Duodenal mucosa (tissue), 2 donors: ENCODE results near the gene CD2.
A peak's percentile ranks its signal among the peaks of the same experiment; 100 is the strongest.

Experiments used
- H3K27ac ChIP-seq: one replicate; pipeline ENCODE4 v1.7.0; 2013; ENCODE audit warnings: low read depth, low read length
- H3K27me3 ChIP-seq, 2 donors: one replicate each; pipeline ENCODE4 v1.7.0; 2013; ENCODE audit warnings: low read length in 2 of 2, control low read depth in 1 of 2; ENCODE audit not compliant: insufficient read depth in 2 of 2, control insufficient read depth in 1 of 2
- H3K36me3 ChIP-seq, 2 donors: one replicate each; pipeline ENCODE4 v1.7.0; 2013; ENCODE audit warnings: low read length in 2 of 2, control low read depth in 1 of 2; ENCODE audit not compliant: insufficient read depth in 2 of 2, control insufficient read depth in 1 of 2
- H3K4me1 ChIP-seq, 2 donors: one replicate each; pipeline ENCODE4 v1.7.0; 2013; ENCODE audit warnings: low read length in 2 of 2, control low read depth in 1 of 2; ENCODE audit not compliant: insufficient read depth in 2 of 2, control insufficient read depth in 1 of 2
- H3K4me3 ChIP-seq, 2 donors: one replicate each; pipeline ENCODE4 v1.7.0; 2013; ENCODE audit warnings: low read length in 2 of 2, low read depth in 1 of 2
- H3K9ac ChIP-seq, 2 donors: one replicate each; pipeline ENCODE4 v1.7.0; 2013; ENCODE audit warnings: low read length in 2 of 2, low read depth in 1 of 2
- H3K9me3 ChIP-seq, 2 donors: one replicate each; pipeline ENCODE4 v1.7.0; 2013; ENCODE audit warnings: low read length in 2 of 2, control low read depth in 1 of 2; ENCODE audit not compliant: control insufficient read depth in 1 of 2

The CD2 gene

DNA sequence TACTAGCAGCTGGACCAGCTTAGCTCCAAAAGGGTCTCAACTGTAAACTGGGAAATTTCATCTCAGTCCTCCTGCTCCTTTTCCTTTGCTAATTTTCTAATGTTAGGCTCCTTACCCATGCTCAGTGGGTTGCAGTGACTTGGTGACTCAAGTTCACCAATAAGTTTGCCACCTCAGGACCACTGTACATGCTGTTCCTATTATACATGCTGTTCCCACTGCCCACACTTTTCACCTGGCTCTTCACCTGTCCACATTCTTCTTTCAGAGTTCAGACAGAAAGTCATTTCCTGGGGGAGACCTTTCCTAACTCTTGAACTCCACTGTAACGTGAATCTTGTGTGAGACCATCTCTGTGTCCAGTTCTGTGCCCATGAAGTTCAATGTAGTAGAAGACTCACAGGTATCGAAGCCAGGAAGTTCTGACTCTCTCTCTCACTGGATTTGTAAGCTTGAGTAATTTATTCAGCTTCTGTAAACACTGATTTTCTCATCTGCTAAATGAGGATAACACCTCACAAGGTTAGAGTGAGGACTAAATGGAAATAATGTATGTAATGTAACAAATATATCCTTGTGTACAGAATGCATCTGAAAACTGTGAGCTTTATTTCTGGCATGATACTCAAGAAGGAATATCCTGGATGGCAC is 17.9 kb downstream of the CD2 start:
- no peak overlapping the region for H3K9ac ChIP-seq
- H3K36me3 ChIP-seq, result no peaks in the 10 kb centered on the region
- no peaks in the 10 kb centered on the region for H3K9me3 ChIP-seq
- no peak overlapping the region for H3K4me3 ChIP-seq
- H3K4me1 ChIP-seq, result peaks cover 4 to 7% of the 10 kb centered on the region in 2 donors
- peaks cover 0 to 3% of the 10 kb centered on the region in 2 donors for H3K27me3 ChIP-seq
- H3K27ac ChIP-seq, result no peak overlapping the region

DNA sequence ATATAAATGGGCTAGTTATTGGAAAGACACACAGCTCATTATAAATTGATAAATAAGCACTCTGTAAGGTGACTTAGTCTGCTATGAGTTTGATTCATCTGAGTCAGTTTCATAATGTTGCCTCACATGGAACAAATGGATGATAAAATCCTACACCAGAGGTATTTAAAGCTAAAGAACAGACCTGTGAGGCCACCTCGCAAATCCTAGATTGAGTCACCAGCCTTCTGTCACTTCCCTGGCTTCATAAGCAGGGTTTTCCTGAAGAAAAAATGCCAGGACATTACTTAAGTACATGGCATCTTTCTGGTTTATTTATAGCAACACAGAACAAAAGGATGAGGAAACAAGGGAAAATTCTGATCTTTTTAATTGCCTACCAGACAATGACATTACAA is 18.4 kb downstream of the CD2 start:
- H3K27ac ChIP-seq, result no peak overlapping the region
- H3K9ac ChIP-seq, result no peak overlapping the region
- peaks cover 4 to 7% of the 10 kb centered on the region in 2 donors for H3K4me1 ChIP-seq
- no peak overlapping the region for H3K4me3 ChIP-seq
- H3K36me3 ChIP-seq, result no peaks in the 10 kb centered on the region
- H3K27me3 ChIP-seq, result peaks cover 0 to 3% of the 10 kb centered on the region in 2 donors
- H3K9me3 ChIP-seq, result no peaks in the 10 kb centered on the region

DNA sequence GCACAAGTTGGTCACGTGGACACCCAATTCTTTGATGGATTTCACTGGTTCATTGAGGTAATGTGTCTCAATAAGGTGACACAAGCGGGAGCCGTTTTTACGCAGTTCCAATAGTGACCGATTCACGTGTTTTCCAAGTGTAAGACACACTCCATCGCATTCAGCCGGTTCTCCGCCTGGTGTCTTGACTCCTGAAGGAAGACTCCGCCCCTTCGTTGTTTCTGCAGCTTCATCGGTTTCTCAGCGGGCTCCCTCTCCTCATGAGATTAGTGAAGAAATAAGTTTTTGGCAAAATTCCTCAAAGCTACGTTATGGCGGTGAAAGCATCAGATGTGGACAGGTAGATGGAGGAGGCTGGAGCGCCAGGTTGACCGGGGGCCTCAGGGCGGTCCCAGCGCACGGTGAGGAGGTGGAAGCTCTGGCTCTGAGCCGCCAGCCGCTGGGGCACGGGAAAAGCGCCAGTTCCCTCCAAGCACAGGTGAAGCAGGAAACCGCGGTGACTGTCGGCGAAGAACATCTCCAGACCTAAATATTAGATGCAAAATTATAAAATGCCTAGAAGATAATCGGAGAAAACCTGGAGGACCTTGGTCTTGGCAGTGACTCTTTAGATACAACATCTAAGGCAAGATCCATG is 21.0 kb downstream of the CD2 start:
- Histone ChIP-seq H3K27me3 (peaks cover 0 to 3% of the 10 kb centered on the region in 2 donors), H3K4me3 (peak overlapping the region in 1 of 2 donors; percentile 16), H3K27ac (no peak overlapping the region), H3K9ac (no peak overlapping the region), H3K36me3 (no peaks in the 10 kb centered on the region), H3K4me1 (peaks cover 0 to 4% of the 10 kb centered on the region in 2 donors), H3K9me3 (no peaks in the 10 kb centered on the region)

DNA sequence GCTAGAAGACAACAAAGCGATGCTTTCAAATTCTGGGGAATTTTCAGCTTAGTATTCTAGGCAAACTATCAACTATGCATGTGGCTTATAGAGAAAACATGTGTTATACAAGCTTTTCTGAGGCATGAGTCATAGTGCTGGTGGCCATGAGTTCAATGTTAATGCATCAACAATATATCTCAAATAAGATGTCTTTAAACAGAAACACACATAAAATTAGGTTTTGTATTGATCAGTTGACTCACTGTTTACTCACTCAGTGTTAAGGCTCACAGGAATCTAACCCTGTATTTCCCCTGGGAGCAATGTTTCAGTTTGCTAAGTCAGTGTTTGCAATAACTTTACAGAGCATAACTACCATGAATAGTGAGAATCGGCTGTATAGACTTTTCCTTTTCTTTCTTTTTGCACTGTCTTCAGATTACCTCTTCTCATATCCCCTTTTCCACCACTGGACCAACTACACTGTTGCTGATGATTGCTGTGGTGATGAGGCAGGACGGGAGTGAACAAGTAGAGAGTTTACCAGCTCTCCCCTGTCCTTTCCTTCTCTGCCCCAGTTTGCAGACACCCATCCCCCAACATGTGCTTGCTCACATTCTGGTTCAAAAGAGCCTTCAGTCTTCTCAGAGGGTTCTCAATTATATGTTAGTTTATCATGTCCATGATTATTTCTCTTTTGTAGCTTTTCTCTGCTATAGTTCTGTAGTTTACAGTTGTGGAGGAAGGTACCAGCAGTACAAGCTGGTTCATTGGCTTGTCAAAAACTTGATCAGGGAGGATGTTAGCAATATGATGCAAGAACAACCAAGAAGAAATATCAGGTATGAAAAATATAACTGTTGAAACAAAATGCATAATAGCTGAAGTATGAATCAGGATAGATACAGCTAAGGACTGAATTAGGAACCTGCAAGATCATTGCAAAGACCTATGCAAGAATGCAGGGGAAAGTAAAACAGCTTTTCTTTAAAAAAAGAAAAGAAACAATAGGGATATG is 23.9 kb downstream of the CD2 start:
- H3K9me3 ChIP-seq, result no peaks in the 10 kb centered on the region
- H3K9ac ChIP-seq, result no peak overlapping the region
- no peaks in the 10 kb centered on the region for H3K36me3 ChIP-seq
- no peak overlapping the region for H3K27ac ChIP-seq
- H3K27me3 ChIP-seq, result no peaks in the 10 kb centered on the region
- H3K4me1 ChIP-seq, result no peaks in the 10 kb centered on the region
- no peak overlapping the region for H3K4me3 ChIP-seq

DNA sequence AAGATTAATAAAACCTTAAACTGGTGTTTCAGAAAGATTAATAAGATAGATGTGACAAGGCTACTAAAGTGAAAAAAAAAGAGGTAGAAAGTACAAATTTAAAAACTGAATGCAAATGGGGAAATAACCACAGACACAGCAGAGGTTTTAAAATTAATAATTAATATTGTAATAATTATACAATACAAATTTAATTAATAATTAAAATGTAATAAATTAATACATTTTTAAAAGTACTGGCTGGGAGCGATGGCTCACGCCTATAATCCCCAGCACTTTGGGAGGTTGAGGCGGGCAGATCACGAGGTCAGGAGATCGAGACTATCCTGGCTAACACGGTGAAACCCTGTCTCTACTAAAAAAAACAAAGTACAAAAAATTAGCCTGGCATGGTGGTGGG is 26.8 kb downstream of the CD2 start:
- Histone ChIP-seq H3K36me3 (no peaks in the 10 kb centered on the region), H3K4me1 (no peaks in the 10 kb centered on the region), H3K4me3 (no peak overlapping the region), H3K27ac (no peak overlapping the region), H3K27me3 (no peaks in the 10 kb centered on the region), H3K9ac (no peak overlapping the region), H3K9me3 (no peaks in the 10 kb centered on the region)

DNA sequence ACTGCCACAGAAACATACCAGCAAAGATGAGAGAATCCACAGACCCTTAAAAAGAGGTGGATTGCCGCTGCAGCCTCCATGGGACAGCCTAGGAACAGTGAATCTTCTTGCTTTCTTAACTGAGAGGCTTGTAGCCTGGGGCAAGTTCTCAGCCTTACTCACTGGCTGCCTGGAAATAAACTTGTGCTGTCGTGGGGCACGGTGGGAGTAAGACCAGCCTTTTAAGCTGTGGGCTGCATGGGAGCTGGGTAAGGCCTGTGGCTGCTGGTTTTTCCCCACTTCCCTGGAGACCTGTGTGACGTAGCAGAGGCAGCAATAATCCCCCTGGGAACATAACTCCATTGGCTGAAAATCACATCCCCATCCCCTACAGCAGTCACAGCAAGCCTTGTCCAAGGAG is 30.8 kb downstream of the CD2 start:
- Histone ChIP-seq H3K9ac (no peak overlapping the region), H3K4me3 (no peak overlapping the region), H3K27ac (no peak overlapping the region), H3K36me3 (no peaks in the 10 kb centered on the region), H3K27me3 (no peaks in the 10 kb centered on the region), H3K9me3 (no peaks in the 10 kb centered on the region), H3K4me1 (no peaks in the 10 kb centered on the region)

DNA sequence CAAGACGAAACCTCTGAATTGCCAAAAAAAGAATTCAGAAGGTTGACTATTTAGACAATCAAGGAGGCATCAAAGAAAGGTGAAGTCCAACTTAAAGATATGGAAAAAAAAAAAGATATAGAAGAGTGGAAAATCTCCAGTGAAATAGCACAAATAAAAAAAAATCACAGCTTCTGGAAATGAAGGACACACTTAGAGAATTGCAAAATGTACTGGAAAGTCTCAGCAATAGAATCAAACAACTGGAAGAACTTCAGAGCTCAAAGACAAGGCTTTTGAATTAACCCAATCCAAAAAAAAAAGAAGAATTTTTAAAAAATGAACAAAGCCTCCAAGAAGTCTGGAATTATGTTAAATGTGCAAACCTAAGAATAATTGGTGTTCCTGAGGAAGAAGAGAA is 31.8 kb downstream of the CD2 start:
- Histone ChIP-seq H3K9ac (no peak overlapping the region), H3K27me3 (no peaks in the 10 kb centered on the region), H3K36me3 (no peaks in the 10 kb centered on the region), H3K4me3 (no peak overlapping the region), H3K27ac (no peak overlapping the region), H3K4me1 (no peaks in the 10 kb centered on the region), H3K9me3 (no peaks in the 10 kb centered on the region)

DNA sequence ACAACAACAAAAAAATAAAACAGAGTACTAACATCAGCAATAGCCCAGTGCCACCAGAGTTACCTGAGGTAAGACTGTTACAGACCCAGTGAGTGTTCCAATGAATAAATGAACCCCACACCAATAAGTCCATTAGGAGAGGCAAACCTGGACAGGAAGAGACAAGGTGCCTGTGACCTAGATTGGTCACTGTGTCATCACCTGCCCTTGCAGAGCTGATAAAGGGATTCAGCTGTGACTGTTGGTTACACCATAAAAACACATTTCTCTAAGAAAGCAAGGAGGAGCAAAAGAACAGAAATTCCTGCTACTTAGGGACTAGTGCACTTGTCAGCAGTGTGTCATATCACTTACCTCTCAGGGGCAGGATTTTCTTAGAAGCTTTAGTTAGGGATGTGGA is 37.5 kb downstream of the CD2 start:
- no peak overlapping the region for H3K27ac ChIP-seq
- no peaks in the 10 kb centered on the region for H3K36me3 ChIP-seq
- no peak overlapping the region for H3K4me3 ChIP-seq
- no peaks in the 10 kb centered on the region for H3K4me1 ChIP-seq
- no peaks in the 10 kb centered on the region for H3K27me3 ChIP-seq
- H3K9me3 ChIP-seq, result no peaks in the 10 kb centered on the region
- no peak overlapping the region for H3K9ac ChIP-seq

DNA sequence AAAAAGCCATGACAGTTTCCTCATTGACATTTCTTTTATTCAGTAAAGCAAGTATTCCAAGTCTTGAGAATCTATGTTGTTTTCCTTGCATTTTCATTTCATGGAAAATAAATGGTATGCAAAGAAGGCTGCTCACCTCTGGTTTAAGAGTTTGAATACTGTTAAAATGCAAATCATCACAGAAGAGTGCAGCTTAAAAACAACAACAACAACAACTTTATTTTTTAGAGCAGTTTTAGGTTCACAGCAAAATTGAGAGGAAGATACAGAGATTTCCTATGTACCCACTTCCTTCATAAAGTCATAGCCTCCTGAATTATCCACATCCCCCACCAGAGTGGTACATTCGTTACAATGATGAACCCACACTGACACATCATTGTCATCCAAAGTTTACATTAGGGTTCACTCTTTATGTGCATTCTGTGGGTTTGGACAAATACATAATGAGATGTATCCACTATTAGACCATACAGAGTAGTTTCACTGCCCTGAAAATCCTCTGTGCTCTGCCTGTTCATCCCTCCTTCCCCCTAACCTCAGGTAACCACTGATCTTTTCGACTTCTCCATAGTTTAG is 39.2 kb downstream of the CD2 start:
- Histone ChIP-seq H3K9ac (no peak overlapping the region), H3K27me3 (no peaks in the 10 kb centered on the region), H3K4me1 (no peaks in the 10 kb centered on the region), H3K27ac (no peak overlapping the region), H3K9me3 (no peaks in the 10 kb centered on the region), H3K4me3 (no peak overlapping the region), H3K36me3 (no peaks in the 10 kb centered on the region)

DNA sequence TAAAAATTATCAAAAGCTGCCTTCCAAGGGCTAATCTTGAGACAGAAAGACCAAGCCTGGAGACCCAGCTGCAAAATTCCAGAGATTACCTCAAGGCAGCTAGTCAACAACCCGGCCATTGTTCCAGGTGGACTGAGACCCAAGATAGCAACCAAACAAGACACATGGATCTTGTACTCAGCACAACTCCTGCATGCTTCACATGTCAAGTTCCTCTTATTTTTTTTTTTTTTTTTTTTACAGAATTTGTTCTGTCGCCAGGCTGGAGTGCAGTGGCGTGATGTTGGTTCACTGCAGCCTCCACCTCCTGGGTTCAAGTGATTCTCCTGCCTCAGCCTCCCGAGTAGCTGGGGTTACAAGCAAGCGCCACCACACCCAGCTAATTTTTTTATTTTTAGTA is 40.1 kb downstream of the CD2 start:
- Histone ChIP-seq H3K9me3 (no peaks in the 10 kb centered on the region), H3K27me3 (no peaks in the 10 kb centered on the region), H3K9ac (no peak overlapping the region), H3K4me3 (no peak overlapping the region), H3K4me1 (no peaks in the 10 kb centered on the region), H3K36me3 (no peaks in the 10 kb centered on the region), H3K27ac (no peak overlapping the region)
